NB4 (cell line): ENCODE data around the gene AP1M1.

Source experiments
- POLR2A ChIP-seq: IDR thresholded peaks from 2 replicates; pipeline ENCODE4 v1.6.1; 2011; ENCODE audit warnings: mild to moderate bottlenecking; ENCODE audit not compliant: insufficient read length; ENCODE audit errors: extremely low read depth
- TF ChIP-seq, protein P1 (sequence below): IDR thresholded peaks from one replicate; pipeline ENCODE4 v1.5.1; 2012; ENCODE audit warnings: low read depth, low read length

DNA sequence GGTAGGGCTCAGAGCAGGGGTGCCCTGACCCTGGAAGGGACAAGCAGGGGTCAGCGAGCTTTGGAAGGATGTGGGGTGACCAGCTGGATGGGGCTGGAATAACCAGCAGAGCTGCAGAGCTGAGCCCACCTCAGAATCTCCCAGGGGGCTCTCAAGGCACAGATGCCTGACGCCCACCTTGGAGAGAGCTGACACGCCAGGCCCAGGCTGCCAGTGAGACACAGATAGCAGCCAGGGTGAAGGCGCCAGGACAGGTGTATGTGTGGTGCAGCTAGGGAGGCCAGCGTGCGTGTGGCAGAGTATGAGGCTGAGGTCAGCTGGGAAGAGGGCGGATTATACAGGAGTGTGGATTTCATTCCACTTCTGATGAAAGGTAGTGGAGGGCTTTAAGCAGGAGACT is 8.9 kb downstream of the AP1M1 start:
- TF ChIP-seq, protein P1, sequence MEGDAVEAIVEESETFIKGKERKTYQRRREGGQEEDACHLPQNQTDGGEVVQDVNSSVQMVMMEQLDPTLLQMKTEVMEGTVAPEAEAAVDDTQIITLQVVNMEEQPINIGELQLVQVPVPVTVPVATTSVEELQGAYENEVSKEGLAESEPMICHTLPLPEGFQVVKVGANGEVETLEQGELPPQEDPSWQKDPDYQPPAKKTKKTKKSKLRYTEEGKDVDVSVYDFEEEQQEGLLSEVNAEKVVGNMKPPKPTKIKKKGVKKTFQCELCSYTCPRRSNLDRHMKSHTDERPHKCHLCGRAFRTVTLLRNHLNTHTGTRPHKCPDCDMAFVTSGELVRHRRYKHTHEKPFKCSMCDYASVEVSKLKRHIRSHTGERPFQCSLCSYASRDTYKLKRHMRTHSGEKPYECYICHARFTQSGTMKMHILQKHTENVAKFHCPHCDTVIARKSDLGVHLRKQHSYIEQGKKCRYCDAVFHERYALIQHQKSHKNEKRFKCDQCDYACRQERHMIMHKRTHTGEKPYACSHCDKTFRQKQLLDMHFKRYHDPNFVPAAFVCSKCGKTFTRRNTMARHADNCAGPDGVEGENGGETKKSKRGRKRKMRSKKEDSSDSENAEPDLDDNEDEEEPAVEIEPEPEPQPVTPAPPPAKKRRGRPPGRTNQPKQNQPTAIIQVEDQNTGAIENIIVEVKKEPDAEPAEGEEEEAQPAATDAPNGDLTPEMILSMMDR: no peak
- TF ChIP-seq POLR2A: no peak
